Hepatocyte (in vitro differentiated cells): Measurements from ENCODE around the gene CDH5.

Source experiments
- CTCF ChIP-seq: fragments of 200-600 bp; sonication (generic); IDR thresholded peaks from 2 replicates; pipeline ENCODE4 v1.5.1; 2016; ENCODE audit warnings: antibody characterized with exemption, mild to moderate bottlenecking; ENCODE audit not compliant: poor library complexity
- EZH2 ChIP-seq: fragments of 200-600 bp; sonication (generic); IDR thresholded peaks from 2 replicates; pipeline ENCODE4 v1.6.1; 2016; ENCODE audit warnings: antibody characterized with exemption, mild to moderate bottlenecking, borderline replicate concordance
- EZH2phosphoT487 ChIP-seq: fragments of 200-600 bp; sonication (generic); IDR thresholded peaks from one replicate; pipeline ENCODE4 v1.6.1; 2018; ENCODE audit warnings: antibody characterized with exemption, mild to moderate bottlenecking, low read depth, moderate library complexity; ENCODE audit not compliant: unreplicated experiment, severe bottlenecking

GRCh38 chr16:66335704-66336329, 30.7 kb upstream of the CDH5 start:
- TF ChIP-seq EZH2: no peak
- TF ChIP-seq CTCF: no peak
- no peak for TF ChIP-seq EZH2phosphoT487
